NCI-H460 (cell line): ENCODE results near the gene SEMA3F. TPM values are rescaled to one million over a fixed set of nuclear protein-coding genes. Genes with fewer than 3 reads are reported as not detected.

ENCODE experiments used
- DNase-seq: peaks from one replicate; pipeline ENCODE4 v3.0.0-alpha.2; 2016; ENCODE audit warnings: low read depth; ENCODE audit errors: extremely low read depth
- total RNA-seq: library from RNA; depleted of rRNA; stranded (reverse); fragments of >200 nt; shearing (Covaris generic); gene quantifications from 2 replicates; pipeline ENCODE4 v1.2.3, GENCODE V29; 2014

The SEMA3F gene
- total RNA-seq, 1 experiment from 2014 or later = 5.4 TPM

DNA sequence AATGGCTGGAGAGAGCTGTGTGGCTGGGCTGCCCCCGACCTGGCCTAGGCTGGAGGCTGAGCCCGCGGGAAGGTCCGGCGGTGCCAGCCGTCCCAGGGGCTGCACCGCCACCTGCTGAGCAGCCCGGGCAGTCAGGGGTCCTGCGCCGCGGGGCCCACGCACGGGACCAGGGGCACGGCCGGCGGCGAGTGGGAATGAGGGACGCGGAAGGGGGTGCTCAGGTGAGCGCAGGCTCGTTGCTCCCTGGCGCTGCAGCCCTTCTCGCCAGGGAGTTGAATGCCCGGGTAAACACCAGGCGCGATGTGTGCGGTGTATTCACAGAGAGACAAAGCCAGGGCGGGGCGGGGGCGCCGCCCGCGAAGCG lies 666 bp upstream of the SEMA3F start:
- DNase-seq = no peak

GRCh38 chr3:50155491-50155878 lies 361 bp downstream of the SEMA3F start:
- DNase-seq = no peak

GRCh38 chr3:50155891-50156290 lies 767 bp downstream of the SEMA3F start:
- no peak for DNase-seq

- no peak for DNase-seq
Measured at GRCh38 chr3:50156549-50157493, 1.7 kb downstream of the SEMA3F start.

- no peak for DNase-seq
Measured at GRCh38 chr3:50157827-50158529, 2.9 kb downstream of the SEMA3F start.

DNA sequence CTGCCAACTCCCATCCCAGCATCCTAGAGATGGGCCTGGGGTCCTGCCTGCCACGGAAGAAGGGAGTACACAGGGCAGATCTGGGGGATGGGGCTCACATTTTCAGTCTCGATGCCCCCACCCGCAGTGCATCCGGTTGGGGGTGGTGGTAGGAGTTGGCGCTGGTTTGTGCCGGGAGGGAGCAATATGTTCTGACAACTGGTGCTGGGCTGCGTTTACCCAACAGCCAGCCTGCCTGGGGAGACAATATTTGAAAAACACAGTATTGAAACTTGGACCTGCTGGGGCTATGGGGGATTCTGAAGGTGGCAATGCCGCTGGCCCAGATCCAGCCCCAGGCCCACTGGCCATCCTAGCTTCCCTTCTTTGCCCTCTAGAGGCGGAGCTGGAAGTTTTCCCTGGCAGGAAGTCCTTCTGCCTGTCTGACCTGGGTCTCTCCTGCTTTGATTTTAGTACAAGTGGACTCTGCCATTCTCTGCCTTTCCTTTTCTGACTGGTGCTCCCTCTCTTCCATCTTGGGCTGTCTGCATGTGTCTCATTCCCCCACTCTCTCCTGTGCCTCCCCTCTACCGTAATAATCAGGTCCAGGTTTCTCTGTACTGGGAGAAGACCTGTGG lies 3.5 kb downstream of the SEMA3F start:
- DNase-seq = no peak

DNA sequence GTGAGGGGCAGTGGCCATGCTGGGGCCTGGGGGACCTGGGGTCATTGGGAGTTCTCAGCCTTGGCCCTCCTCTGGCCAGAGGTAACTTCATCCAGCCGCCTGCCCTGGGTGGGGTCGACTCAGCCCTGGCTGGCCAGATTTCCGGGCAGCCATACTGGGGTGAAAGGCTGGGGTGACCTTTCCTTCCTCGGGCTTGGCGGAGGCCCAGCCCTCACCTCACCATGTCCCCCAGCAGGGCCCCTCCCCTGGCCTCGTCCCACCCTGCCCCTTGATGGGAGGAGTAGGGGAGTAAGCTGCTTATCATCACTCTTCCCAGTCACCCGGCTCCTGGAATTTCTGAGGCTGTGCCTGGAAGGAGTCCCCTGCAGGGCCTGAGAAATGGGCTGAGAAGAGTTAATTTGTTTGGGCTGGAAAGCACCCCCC lies 5.4 kb downstream of the SEMA3F start:
- no peak for DNase-seq

GRCh38 chr3:50161320-50161719 lies 6.2 kb downstream of the SEMA3F start:
- no peak for DNase-seq

DNA sequence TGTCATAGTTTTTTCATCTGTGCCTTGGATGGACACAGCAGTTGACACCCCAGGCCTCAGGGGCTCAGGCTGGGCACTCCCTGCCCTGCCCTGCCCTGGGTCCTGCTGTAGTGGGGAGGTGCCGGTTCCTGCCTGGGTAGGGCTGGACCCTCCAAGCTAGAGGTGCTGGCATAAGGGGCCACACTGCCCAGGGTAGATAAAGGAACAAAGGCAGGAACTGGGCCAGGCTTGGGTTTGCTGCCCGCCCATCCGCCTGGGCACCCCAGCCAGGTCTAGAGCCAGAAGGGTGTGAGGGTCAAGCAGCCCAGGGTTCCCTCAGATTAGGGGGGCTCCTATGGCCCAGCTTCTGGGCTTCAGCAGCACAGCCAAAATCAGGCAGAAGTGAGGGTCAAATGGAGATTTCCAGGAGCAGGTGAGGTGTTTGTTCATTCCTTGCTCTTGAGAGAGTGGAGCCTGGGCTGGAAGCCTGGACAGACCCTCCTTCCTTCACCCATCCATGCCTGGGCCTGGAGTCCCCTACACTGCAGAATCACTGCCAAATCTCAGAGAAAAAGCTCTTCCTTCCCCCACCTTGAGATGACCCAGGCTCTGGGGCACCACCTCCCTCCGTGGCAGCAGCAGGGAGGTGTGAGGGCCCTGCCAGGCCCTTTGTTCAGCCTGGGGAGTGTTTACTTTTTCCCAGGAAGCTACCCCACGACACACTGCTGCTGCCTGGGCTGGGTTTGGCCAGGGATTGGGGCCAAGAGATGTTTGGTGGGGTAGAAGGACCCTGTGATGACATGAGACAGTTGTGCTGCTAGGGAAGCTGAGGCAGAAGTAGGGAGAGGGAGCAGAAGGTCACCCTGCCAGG lies 7.1 kb downstream of the SEMA3F start:
- no peak for DNase-seq

- no peak for DNase-seq
Measured at GRCh38 chr3:50163572-50164455, 8.7 kb downstream of the SEMA3F start.

DNA sequence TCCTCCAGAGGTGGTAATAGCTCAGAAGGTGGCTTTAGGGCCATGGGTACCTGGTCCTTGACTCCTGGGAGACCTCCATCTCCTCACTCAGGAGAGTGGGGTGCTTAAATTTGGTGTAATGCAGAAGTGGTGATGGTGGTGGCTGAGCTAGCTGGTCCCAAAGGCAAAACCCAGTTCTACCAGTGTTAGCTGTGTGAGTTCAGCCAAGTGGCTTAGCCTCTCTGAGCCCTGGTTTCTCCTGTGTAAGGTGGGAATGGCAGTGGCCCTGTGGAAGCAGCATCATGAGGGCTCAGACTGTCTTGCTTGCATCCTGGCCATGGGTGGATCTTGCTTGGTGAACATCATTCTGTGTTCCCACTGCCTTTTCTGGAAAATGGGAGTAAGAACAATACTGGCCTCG lies 9.4 kb downstream of the SEMA3F start:
- no peak for DNase-seq

GRCh38 chr3:50164984-50165909 lies 10.1 kb downstream of the SEMA3F start:
- DNase-seq = no peak

DNA sequence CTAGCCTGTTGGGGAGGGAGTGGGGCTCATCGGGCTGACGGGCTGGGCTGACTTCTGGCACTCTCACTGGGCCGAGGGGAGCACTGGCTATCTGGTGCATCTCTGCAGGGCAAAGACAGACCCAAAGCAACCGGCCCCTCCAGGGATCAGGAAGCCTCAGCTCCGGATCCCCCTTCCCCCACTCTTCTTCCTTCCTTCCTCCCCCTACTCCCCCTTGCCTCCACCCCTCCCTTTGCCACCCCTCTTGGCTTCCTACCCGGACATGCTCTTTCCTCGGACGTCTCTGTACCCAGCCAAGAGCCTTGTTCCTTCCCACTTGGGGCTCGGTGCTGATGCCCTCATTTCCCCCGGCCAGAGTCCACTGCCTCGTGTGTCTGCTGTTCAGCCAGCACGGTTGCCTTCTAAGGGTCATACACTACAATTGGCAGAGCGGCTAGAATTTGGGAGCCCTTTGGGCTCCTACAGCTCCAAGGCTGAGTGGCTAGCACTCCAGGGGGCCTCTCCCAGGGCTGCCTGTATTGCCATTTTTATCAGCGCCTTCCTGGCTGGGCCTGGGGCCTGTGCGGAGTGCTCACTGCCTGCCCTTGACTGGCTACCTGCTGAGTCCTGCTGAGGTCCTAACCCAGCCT lies 10.9 kb downstream of the SEMA3F start:
- DNase-seq = no peak

- no peak for DNase-seq
Measured at GRCh38 chr3:50166620-50167019, 11.5 kb downstream of the SEMA3F start.

GRCh38 chr3:50167069-50167840 lies 12.1 kb downstream of the SEMA3F start:
- no peak for DNase-seq

DNA sequence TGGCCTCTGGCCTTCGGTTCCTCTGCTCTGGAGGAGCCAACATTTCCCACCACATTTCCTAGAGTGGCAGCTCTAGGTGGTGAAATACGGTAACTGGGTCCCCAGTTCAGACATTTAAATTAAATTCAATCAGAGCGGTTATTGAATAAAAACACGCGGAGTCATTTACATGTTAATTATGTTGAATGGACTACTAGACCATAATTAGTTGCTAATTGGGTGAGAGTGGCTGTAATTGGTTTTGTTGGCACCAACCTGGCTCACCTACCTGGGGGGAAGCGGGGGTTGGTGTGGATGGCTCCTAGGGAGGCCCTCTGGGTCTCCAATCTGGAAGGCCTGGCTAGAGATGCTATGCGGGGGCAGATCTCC lies 12.7 kb downstream of the SEMA3F start:
- no peak for DNase-seq

GRCh38 chr3:50168388-50168787 lies 13.3 kb downstream of the SEMA3F start:
- no peak for DNase-seq
